Activated CD8-positive, alpha-beta T cell treated with anti-CD3 and anti-CD28 coated beads for 36 hours (primary cell): ENCODE data around the gene ADD2. TPM values are rescaled to one million over a fixed set of nuclear protein-coding genes. Genes with fewer than 3 reads are reported as not detected.
"Not testable (repeated sequence)": the region's sequence is repeated elsewhere in the genome, so short reads cannot be mapped to it uniquely, and the experiment has no call there.

Source experiments
- ATAC-seq: fragments of 200-7000 bp; cut with Tn5 transposase; one replicate; pipeline ENCODE4 v1.10.0; 2021; ENCODE audit warnings: mild to moderate bottlenecking, moderate library complexity
- CTCF ChIA-PET: fragments of 350-600 bp; sonication (Branson Sonifier 250); formaldehyde crosslinking; loops from one replicate; lab custom pipeline; 2021; ENCODE audit warnings: antibody characterized with exemption; lab: Charles Lee
- POLR2A ChIA-PET: fragments of 350-600 bp; sonication (Branson Sonifier 250); formaldehyde crosslinking; loops from one replicate; lab custom pipeline; 2021; ENCODE audit warnings: antibody characterized with exemption; lab: Charles Lee
- DNase-seq: peaks from one replicate; pipeline ENCODE4 v3.0.0-alpha.2; 2020
- H3K27ac Mint-ChIP-seq: one replicate; pipeline ENCODE4 v1.8.0; 2021; ENCODE audit warnings: mild to moderate bottlenecking, mixed read lengths
- H3K27me3 Mint-ChIP-seq: one replicate; pipeline ENCODE4 v1.8.0; 2021; ENCODE audit warnings: mixed read lengths
- H3K36me3 Mint-ChIP-seq: one replicate; pipeline ENCODE4 v1.8.0; 2021; ENCODE audit warnings: low read depth, mixed read lengths
- H3K4me1 Mint-ChIP-seq: one replicate; pipeline ENCODE4 v1.8.0; 2021; ENCODE audit warnings: low read depth, mixed read lengths
- H3K4me3 Mint-ChIP-seq: one replicate; pipeline ENCODE4 v1.8.0; 2021; ENCODE audit warnings: mild to moderate bottlenecking, moderate library complexity, mixed read lengths
- H3K9me3 Mint-ChIP-seq: one replicate; pipeline ENCODE4 v1.8.0; 2021; ENCODE audit warnings: mixed read lengths
- CTCF ChIP-seq: fragments of 200-600 bp; IDR thresholded peaks from one replicate; pipeline ENCODE4 v1.8.0; 2022; ENCODE audit warnings: antibody characterized with exemption, mild to moderate bottlenecking
- intact Hi-C: fragments of 100-400 bp; cut with micrococcal nuclease; formaldehyde crosslinking; loops from one replicate; pipeline ENCODE4 v1.10.0; 2022
- total RNA-seq, 2 experiments: library from RNA; stranded (reverse); gene quantifications; one replicate each; pipeline ENCODE4 v1.2.3, GENCODE V29; 2021

The ADD2 gene
- total RNA-seq, 2 experiments from 2014 or later: 24.5 to 26.3 TPM

GRCh38 chr2:70656421-70657010, 111.5 kb downstream of the ADD2 start:
- Mint-ChIP-seq H3K27ac (peak overlapping the region; percentile 61), H3K9me3 (no peaks in the 10 kb centered on the region), H3K4me3 (peak overlapping the region; percentile 27), H3K36me3 (peaks cover 2% of the 10 kb centered on the region), H3K4me1 (peaks cover 34% of the 10 kb centered on the region), H3K27me3 (peaks cover 6% of the 10 kb centered on the region)
- peak; percentile 70 for DNase-seq
- no peak for TF ChIP-seq CTCF
- intact Hi-C loops: loop anchor here (2.0 to 5.0 kb wide), 2 partner anchors 128 to 206 kb away; no protein-coding TSS in a partner anchor
- ATAC-seq: peak; percentile 67
- ChIA-PET POLR2A (interaction anchor here (1.3 to 1.5 kb wide), 2 partner anchors 9 to 112 kb away, joined by 4 to 6 read pairs; partner anchors contain the start of gene ADD2), CTCF (interaction anchor here (0.7 to 4.5 kb wide), 19 partner anchors 9 to 471 kb away, joined by 3 to 45 read pairs (median 3); partner anchors contain the start of genes ADD2, FAM136A and FIGLA)

- Mint-ChIP-seq H3K4me1 (peaks cover 34% of the 10 kb centered on the region), H3K36me3 (peaks cover 2% of the 10 kb centered on the region), H3K27me3 (peaks cover 9% of the 10 kb centered on the region), H3K27ac (peak overlapping the region; percentile 43), H3K4me3 (no peak overlapping the region), H3K9me3 (no peaks in the 10 kb centered on the region)
- no peak for TF ChIP-seq CTCF
- CTCF ChIA-PET: interaction anchor here (0.7 to 4.5 kb wide), 18 partner anchors 10 to 470 kb away, joined by 3 to 45 read pairs (median 3); partner anchors contain the start of genes ADD2, FAM136A and FIGLA
- intact Hi-C loops: loop anchor here (2.0 to 5.0 kb wide), 2 partner anchors 129 to 207 kb away; no protein-coding TSS in a partner anchor
- ATAC-seq (no peak), DNase-seq (no peak)
- POLR2A ChIA-PET: no interaction called here
Observed at GRCh38 chr2:70655786-70656185, 112.2 kb downstream of the ADD2 start.

- intact Hi-C loops: loop anchor here (5.0 kb wide), 1 partner anchor 207 kb away; no protein-coding TSS in a partner anchor
Observed at GRCh38 chr2:70655211-70655610, 112.8 kb downstream of the ADD2 start.

GRCh38 chr2:70651727-70652126, 116.3 kb downstream of the ADD2 start:
- no peak for DNase-seq
- intact Hi-C loops: no loop called here
- ChIA-PET POLR2A (no interaction called here), CTCF (interaction anchor here (0.6 to 10.0 kb wide), 5 partner anchors 8 to 348 kb away, joined by 3 to 98 read pairs (median 4); partner anchors contain the start of genes FAM136A and FIGLA)
- Mint-ChIP-seq H3K27ac (no peak overlapping the region), H3K4me3 (no peak overlapping the region), H3K9me3 (no peaks in the 10 kb centered on the region), H3K36me3 (peaks cover 2% of the 10 kb centered on the region), H3K4me1 (peaks cover 16% of the 10 kb centered on the region), H3K27me3 (peaks cover 9% of the 10 kb centered on the region)
- ATAC-seq: no peak
- no peak for TF ChIP-seq CTCF

More at GRCh38 chr2:70655211-70655610, 112.8 kb downstream of the ADD2 start:
- CTCF ChIA-PET: interaction anchor here (0.7 to 4.5 kb wide), 10 partner anchors 11 to 293 kb away, joined by 3 to 45 read pairs (median 4); partner anchors contain the start of genes ADD2 and FIGLA
- H3K27me3 Mint-ChIP-seq, POLR2A ChIA-PET, H3K36me3 Mint-ChIP-seq, H3K4me3 Mint-ChIP-seq, H3K9me3 Mint-ChIP-seq: not testable (repeated sequence)
- peak; percentile 68 for ATAC-seq
- Mint-ChIP-seq H3K4me1 (peaks cover 34% of the 10 kb centered on the region), H3K27ac (peak overlapping the region; percentile 43)
- peak; percentile 70 for TF ChIP-seq CTCF
- DNase-seq: peak; percentile 21

GRCh38 chr2:70651014-70651413, 117.0 kb downstream of the ADD2 start:
- Mint-ChIP-seq H3K9me3 (no peaks in the 10 kb centered on the region), H3K4me1 (peaks cover 9% of the 10 kb centered on the region), H3K27ac (no peak overlapping the region), H3K4me3 (no peak overlapping the region), H3K27me3 (peaks cover 9% of the 10 kb centered on the region), H3K36me3 (no peaks in the 10 kb centered on the region)
- ChIA-PET CTCF (interaction anchor here (1.0 to 10.0 kb wide), 4 partner anchors 139 to 347 kb away, joined by 3 to 98 read pairs (median 4); partner anchors contain the start of genes FAM136A and FIGLA), POLR2A (no interaction called here)
- no peak for ATAC-seq
- no peak for TF ChIP-seq CTCF
- no peak for DNase-seq
- intact Hi-C loops: no loop called here
